ENCODE results near the gene HOXB1. TPM values are rescaled to one million over a fixed set of nuclear protein-coding genes. Genes with fewer than 3 reads are reported as not detected.

HOXB1 gene
- total RNA-seq, 1 donor from 2014 or later: not detected

DNA sequence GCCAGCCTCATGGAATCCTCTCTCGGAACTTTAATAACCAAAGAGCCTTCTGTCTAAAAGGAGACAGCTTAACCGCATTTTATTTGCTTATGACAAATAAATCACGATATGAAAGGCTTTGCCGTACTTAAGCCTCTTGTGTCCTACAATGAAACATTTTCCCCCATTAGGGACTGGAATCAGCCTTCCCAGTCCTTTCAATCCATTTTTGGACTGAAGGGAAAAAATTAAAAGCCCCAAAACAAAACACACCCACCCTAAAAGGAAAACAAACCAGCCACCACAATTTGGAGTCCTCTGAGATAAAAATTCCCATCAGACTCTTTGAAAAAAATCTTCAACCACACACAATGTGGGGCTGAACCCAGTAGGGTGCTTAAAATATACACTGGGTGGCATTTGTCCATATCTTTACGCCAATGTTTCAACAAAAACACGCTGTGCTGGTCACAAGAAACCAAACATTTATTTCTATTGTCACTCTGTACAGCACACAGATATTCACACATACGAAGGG lies 44.3 kb upstream of the HOXB1 start:
- Mint-ChIP-seq H3K27me3 (peaks cover 18% of the 10 kb centered on the region), H3K36me3 (ENCODE audit: low read depth) (peaks cover 2% of the 10 kb centered on the region), H3K9me3 (no peaks in the 10 kb centered on the region), H3K27ac (no peak overlapping the region), H3K4me1 (peaks cover 33% of the 10 kb centered on the region), H3K4me3 (no peak overlapping the region)
- no peak for DNase-seq
- intact Hi-C loops (cut with micrococcal nuclease): no loop called here
- ATAC-seq (ENCODE audit: low read depth): no peak
- POLR2A ChIA-PET: no interaction called here
- TF ChIP-seq, protein P1, sequence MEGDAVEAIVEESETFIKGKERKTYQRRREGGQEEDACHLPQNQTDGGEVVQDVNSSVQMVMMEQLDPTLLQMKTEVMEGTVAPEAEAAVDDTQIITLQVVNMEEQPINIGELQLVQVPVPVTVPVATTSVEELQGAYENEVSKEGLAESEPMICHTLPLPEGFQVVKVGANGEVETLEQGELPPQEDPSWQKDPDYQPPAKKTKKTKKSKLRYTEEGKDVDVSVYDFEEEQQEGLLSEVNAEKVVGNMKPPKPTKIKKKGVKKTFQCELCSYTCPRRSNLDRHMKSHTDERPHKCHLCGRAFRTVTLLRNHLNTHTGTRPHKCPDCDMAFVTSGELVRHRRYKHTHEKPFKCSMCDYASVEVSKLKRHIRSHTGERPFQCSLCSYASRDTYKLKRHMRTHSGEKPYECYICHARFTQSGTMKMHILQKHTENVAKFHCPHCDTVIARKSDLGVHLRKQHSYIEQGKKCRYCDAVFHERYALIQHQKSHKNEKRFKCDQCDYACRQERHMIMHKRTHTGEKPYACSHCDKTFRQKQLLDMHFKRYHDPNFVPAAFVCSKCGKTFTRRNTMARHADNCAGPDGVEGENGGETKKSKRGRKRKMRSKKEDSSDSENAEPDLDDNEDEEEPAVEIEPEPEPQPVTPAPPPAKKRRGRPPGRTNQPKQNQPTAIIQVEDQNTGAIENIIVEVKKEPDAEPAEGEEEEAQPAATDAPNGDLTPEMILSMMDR (IDR thresholded peaks at IDR 0.05): no peak
- CTCF ChIA-PET: no interaction called here

GRCh38 chr17:48574505-48575065 lies 43.8 kb upstream of the HOXB1 start:
- ATAC-seq (ENCODE audit: low read depth) (no peak), DNase-seq (no peak)
- Mint-ChIP-seq H3K27ac (no peak overlapping the region), H3K36me3 (ENCODE audit: low read depth) (peaks cover 2% of the 10 kb centered on the region), H3K27me3 (peaks cover 18% of the 10 kb centered on the region), H3K9me3 (no peaks in the 10 kb centered on the region), H3K4me1 (peaks cover 30% of the 10 kb centered on the region), H3K4me3 (no peak overlapping the region)
- ChIA-PET POLR2A (interaction anchor here (0.6 kb wide), 1 partner anchor 8 kb away, joined by 3 read pairs; no protein-coding TSS in a partner anchor), CTCF (interaction anchor here (0.8 kb wide), 1 partner anchor 18 kb away, joined by 3 read pairs; no protein-coding TSS in a partner anchor)
- intact Hi-C loops (cut with micrococcal nuclease): no loop called here
- TF ChIP-seq, protein P1 (IDR thresholded peaks at IDR 0.05): no peak

DNA sequence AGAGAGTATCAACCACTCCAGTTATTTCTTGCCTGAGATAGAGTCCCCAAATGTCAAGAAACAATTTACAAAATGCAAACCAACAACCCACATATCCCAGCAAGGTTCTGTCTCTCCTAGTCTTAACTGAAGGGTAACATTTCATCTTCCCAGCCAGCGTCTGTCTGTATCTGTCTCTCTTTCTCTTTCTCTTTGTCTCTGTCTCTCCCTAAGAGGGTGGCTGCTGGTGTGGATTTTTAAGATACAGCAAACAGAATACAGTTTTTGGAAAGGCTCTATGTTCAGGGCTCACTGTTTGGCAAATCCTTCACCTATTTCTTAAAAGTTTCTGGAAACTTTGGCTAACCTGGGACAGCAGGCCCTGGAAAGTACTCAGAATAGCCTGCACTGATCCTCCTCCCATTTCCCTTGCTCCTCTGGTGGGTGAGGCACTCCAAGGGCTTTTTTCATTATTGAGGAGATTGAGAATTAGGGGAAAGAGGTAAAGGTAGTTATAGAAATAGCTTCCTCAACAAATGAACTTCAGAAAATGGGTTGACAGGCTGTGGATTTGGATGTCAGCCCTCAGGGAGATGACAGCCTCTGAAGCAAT lies 41.1 kb upstream of the HOXB1 start:
- Mint-ChIP-seq H3K9me3 (no peaks in the 10 kb centered on the region), H3K27me3 (peaks cover 20% of the 10 kb centered on the region), H3K27ac (no peak overlapping the region), H3K4me3 (no peak overlapping the region), H3K4me1 (peaks cover 15% of the 10 kb centered on the region), H3K36me3 (ENCODE audit: low read depth) (no peaks in the 10 kb centered on the region)
- intact Hi-C loops (cut with micrococcal nuclease): no loop called here
- POLR2A ChIA-PET: no interaction called here
- no peak for DNase-seq
- TF ChIP-seq, protein P1 (IDR thresholded peaks at IDR 0.05): no peak
- no peak for ATAC-seq (ENCODE audit: low read depth)
- CTCF ChIA-PET: no interaction called here

DNA sequence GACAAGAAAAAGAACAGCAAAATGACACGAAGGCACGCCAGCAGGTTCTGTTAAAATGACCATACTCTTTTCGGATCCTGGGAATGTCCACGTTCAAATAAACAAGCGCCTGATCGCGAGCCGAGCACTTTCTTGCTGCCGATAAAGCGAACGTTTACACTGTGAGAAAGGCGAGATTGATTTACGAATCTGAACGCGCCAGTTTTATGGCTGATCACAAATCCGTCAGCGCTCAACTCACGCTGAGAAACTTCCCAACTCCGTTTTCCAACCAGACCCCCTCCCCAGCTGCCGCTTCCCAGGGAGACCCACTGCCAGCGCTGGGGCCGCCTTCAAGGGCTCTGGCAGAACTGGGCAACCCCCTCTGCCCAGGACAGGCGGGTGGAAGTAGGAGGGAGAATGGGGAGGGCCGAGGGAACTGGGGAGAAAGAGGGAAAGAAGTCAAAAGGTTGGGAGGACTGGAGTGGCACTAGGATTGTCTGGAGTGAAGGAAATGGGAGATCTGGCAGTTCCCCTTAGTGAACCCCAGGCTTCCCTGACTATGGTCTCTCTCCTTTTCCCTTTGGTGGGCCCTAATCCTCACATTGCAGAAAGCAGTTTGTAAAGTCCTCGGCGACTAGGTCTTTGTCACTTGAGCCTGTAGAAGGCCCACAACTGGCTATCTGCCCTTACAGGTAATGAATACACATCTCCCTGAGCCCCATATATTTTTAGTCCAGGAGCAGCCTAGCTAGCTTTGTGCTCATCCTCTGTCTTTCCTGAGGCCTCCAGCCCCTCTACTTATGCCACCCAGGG lies 40.4 kb upstream of the HOXB1 start:
- Mint-ChIP-seq H3K9me3 (no peaks in the 10 kb centered on the region), H3K4me1 (peaks cover 12% of the 10 kb centered on the region), H3K27ac (no peak overlapping the region), H3K36me3 (ENCODE audit: low read depth) (no peaks in the 10 kb centered on the region), H3K4me3 (no peak overlapping the region), H3K27me3 (peaks cover 20% of the 10 kb centered on the region)
- DNase-seq: no peak
- CTCF ChIA-PET: no interaction called here
- ATAC-seq (ENCODE audit: low read depth): no peak
- POLR2A ChIA-PET: no interaction called here
- intact Hi-C loops (cut with micrococcal nuclease): no loop called here
- TF ChIP-seq, protein P1 (IDR thresholded peaks at IDR 0.05): no peak

Measured in activated B cell treated with CpG ODN at 0.5 μM for 24 hours (primary cell).